ENCODE results near the gene HYAL2.

GRCh38 chr3:50345008-50345407, 22.5 kb upstream of the HYAL2 start:
- TF ChIP-seq POLR2A (IDR thresholded peaks at IDR 0.05), result no peak
- TF ChIP-seq, protein P1, sequence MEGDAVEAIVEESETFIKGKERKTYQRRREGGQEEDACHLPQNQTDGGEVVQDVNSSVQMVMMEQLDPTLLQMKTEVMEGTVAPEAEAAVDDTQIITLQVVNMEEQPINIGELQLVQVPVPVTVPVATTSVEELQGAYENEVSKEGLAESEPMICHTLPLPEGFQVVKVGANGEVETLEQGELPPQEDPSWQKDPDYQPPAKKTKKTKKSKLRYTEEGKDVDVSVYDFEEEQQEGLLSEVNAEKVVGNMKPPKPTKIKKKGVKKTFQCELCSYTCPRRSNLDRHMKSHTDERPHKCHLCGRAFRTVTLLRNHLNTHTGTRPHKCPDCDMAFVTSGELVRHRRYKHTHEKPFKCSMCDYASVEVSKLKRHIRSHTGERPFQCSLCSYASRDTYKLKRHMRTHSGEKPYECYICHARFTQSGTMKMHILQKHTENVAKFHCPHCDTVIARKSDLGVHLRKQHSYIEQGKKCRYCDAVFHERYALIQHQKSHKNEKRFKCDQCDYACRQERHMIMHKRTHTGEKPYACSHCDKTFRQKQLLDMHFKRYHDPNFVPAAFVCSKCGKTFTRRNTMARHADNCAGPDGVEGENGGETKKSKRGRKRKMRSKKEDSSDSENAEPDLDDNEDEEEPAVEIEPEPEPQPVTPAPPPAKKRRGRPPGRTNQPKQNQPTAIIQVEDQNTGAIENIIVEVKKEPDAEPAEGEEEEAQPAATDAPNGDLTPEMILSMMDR (IDR thresholded peaks at IDR 0.05), result no peak
